A673 (cell line): ENCODE measurements around the gene NPEPL1. TPM values are rescaled to one million over a fixed set of nuclear protein-coding genes. Genes with fewer than 3 reads are reported as not detected.

ENCODE experiments used
- BruUV-seq: library from RNA; stranded (reverse); fragments of 400-500 nt; replicated peaks from 2 replicates; lab custom pipeline; 2021; lab: Mats Ljungman, UMichigan
- CTCF ChIA-PET: fragments of 300-600 bp; sonication (Branson Sonifier 250); formaldehyde crosslinking; loops from one replicate; lab custom pipeline; 2022; ENCODE audit warnings: antibody characterized with exemption; lab: Charles Lee
- POLR2A ChIA-PET: fragments of 300-600 bp; sonication (Branson Sonifier 250); formaldehyde crosslinking; loops from one replicate; lab custom pipeline; 2022; ENCODE audit warnings: antibody characterized with exemption; ENCODE audit not compliant: low non-redundant PET; lab: Charles Lee
- DNase-seq: peaks from one replicate; pipeline ENCODE4 v3.0.0-alpha.2; 2015; ENCODE audit warnings: low spot score
- H3K27ac ChIP-seq: fragments of 200-600 bp; sonication (generic); 2 replicates; pipeline ENCODE4 v1.5.1; 2016; ENCODE audit warnings: mixed run types, low read depth, mild to moderate bottlenecking, mixed read lengths, antibody characterized with exemption, low read length; ENCODE audit not compliant: poor library complexity, severe bottlenecking
- H3K27me3 ChIP-seq: fragments of 200-600 bp; sonication (generic); replicated peaks from 2 replicates; pipeline ENCODE4 v1.6.1; 2017; ENCODE audit warnings: mixed run types, low read depth, mild to moderate bottlenecking, mixed read lengths, antibody characterized with exemption, low read length; ENCODE audit not compliant: insufficient read depth, poor library complexity
- H3K36me3 ChIP-seq: fragments of 200-600 bp; sonication (generic); 2 replicates; pipeline ENCODE4 v1.6.1; 2016; ENCODE audit warnings: mixed run types, mild to moderate bottlenecking, mixed read lengths, antibody characterized with exemption, low read length; ENCODE audit not compliant: insufficient read depth, poor library complexity, severe bottlenecking
- H3K4me1 ChIP-seq: fragments of 200-600 bp; sonication (generic); 2 replicates; pipeline ENCODE4 v1.6.1; 2017; ENCODE audit warnings: mixed run types, mild to moderate bottlenecking, mixed read lengths, antibody characterized with exemption, low read length; ENCODE audit not compliant: insufficient read depth, poor library complexity, severe bottlenecking
- H3K4me3 ChIP-seq: fragments of 200-600 bp; sonication (generic); 2 replicates; pipeline ENCODE4 v1.5.1; 2016; ENCODE audit warnings: low read depth, mixed run types, mild to moderate bottlenecking, mixed read lengths, low read length; ENCODE audit not compliant: poor library complexity, severe bottlenecking
- H3K9me3 ChIP-seq: fragments of 200-600 bp; sonication (generic); 2 replicates; pipeline ENCODE4 v1.6.1; 2016; ENCODE audit warnings: mixed run types, low read depth, mild to moderate bottlenecking, mixed read lengths, antibody characterized with exemption, low read length; ENCODE audit not compliant: poor library complexity, severe bottlenecking
- EZH2 ChIP-seq: fragments of 200-600 bp; sonication (generic); IDR thresholded peaks from 2 replicates; pipeline ENCODE4 v1.6.1; 2017; ENCODE audit warnings: borderline replicate concordance, low read depth, mild to moderate bottlenecking, mixed read lengths, antibody characterized with exemption, low read length; ENCODE audit not compliant: poor library complexity, severe bottlenecking
- intact Hi-C: fragments of 100-400 bp; cut with micrococcal nuclease; formaldehyde crosslinking; loops from one replicate; pipeline ENCODE4 v1.10.0; 2022; ENCODE audit not compliant: unreplicated experiment
- total RNA-seq: library from RNA; stranded (reverse); gene quantifications from 2 replicates; pipeline ENCODE4 v1.2.3, GENCODE V29; 2021
- TF ChIP-seq, protein P1 (sequence below): fragments of 300-800, 200-600 bp; sonication (generic); conservative IDR thresholded peaks from 2 replicates; pipeline ENCODE4 v1.5.1; 2017; ENCODE audit warnings: low read depth, mild to moderate bottlenecking, antibody characterized with exemption, low read length, moderate library complexity, mixed read lengths

The NPEPL1 gene
- total RNA-seq, 1 experiment from 2014 or later: 15.8 TPM

DNA sequence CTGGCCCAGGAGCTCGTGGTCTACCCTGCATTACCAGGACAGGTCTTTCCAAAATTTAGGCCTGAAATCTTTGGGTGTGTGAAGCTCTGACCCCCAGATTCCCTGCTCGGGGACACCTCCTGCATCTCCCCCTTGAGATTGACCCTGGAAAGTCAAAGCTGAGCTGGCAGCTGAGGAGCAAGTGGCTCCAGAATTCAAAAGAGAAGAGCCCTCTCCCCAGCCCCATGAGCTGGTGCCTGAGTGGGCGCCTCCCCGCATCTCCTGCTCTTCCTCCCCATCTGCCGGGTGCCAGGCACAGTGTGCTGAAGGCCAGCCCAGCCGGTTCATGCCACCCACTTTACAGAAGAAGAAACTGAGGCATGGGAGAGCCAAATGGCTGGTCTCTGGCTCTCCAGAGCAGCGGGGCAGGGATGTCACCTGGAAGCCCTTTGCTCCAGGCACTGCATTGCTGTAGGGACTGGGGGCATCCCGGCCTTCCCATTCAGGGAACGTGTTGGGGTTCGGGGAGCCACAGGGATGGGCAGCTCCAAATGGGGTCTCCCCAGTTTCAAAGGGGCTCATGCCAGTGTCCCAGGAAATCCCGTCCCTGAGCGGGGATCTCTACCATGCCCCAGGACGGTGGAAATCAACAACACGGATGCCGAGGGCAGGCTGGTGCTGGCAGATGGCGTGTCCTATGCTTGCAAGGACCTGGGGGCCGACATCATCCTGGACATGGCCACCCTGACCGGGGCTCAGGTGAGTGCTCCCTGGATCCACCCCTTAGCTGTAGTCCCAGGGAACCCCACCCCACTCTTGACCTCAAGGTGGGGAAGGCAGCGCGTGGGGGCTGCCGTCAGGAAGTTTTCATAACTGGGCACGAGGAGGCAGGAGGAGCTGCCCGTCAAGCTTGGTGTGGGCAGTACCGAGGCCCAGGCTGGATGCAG lies 20.5 kb downstream of the NPEPL1 start:
- no peak for DNase-seq
- intact Hi-C loops: no loop called here
- CTCF ChIA-PET: no interaction called here

DNA sequence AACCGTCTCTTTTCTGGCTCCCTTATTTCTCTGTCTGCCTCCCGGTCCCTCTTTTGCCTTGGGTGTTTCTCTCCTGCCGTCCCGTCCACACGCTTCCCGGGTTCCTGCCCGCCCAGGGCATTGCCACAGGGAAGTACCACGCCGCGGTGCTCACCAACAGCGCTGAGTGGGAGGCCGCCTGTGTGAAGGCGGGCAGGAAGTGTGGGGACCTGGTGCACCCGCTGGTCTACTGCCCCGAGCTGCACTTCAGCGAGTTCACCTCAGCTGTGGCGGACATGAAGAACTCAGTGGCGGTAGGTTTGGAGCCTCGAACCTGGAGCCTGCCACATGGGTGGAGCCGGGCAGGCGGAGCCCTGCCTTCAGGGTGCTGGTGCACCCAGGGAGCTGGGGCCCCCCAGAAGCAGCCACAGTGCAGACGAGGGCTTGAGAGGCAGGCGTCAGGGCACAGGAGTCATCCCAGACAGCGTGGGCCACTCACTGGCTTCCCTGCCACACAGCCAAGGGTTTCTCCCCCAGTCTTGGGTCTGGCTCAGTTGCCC lies 21.3 kb downstream of the NPEPL1 start:
- ChIA-PET CTCF (no interaction called here), POLR2A (no interaction called here)
- no peaks in the 10 kb centered on the region for H3K36me3 ChIP-seq
- intact Hi-C loops: no loop called here
- no peaks in the 10 kb centered on the region for H3K27me3 ChIP-seq
- no peak overlapping the region for H3K27ac ChIP-seq
- H3K4me3 ChIP-seq: no peak overlapping the region
- no peaks in the 10 kb centered on the region for H3K4me1 ChIP-seq
- no TSS peak for BruUV-seq
- no peaks in the 10 kb centered on the region for H3K9me3 ChIP-seq
- TF ChIP-seq EZH2: no peak
- TF ChIP-seq, protein P1, sequence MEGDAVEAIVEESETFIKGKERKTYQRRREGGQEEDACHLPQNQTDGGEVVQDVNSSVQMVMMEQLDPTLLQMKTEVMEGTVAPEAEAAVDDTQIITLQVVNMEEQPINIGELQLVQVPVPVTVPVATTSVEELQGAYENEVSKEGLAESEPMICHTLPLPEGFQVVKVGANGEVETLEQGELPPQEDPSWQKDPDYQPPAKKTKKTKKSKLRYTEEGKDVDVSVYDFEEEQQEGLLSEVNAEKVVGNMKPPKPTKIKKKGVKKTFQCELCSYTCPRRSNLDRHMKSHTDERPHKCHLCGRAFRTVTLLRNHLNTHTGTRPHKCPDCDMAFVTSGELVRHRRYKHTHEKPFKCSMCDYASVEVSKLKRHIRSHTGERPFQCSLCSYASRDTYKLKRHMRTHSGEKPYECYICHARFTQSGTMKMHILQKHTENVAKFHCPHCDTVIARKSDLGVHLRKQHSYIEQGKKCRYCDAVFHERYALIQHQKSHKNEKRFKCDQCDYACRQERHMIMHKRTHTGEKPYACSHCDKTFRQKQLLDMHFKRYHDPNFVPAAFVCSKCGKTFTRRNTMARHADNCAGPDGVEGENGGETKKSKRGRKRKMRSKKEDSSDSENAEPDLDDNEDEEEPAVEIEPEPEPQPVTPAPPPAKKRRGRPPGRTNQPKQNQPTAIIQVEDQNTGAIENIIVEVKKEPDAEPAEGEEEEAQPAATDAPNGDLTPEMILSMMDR: no peak
- DNase-seq: no peak

More for the DNA sequence above, 20.5 kb downstream of the NPEPL1 start:
- Histone ChIP-seq H3K36me3 (no peaks in the 10 kb centered on the region), H3K9me3 (no peaks in the 10 kb centered on the region), H3K27ac (no peak overlapping the region), H3K27me3 (no peaks in the 10 kb centered on the region), H3K4me1 (no peaks in the 10 kb centered on the region), H3K4me3 (no peak overlapping the region)
- no TSS peak for BruUV-seq
- TF ChIP-seq, protein P1: no peak
- no peak for TF ChIP-seq EZH2
- POLR2A ChIA-PET: no interaction called here

DNA sequence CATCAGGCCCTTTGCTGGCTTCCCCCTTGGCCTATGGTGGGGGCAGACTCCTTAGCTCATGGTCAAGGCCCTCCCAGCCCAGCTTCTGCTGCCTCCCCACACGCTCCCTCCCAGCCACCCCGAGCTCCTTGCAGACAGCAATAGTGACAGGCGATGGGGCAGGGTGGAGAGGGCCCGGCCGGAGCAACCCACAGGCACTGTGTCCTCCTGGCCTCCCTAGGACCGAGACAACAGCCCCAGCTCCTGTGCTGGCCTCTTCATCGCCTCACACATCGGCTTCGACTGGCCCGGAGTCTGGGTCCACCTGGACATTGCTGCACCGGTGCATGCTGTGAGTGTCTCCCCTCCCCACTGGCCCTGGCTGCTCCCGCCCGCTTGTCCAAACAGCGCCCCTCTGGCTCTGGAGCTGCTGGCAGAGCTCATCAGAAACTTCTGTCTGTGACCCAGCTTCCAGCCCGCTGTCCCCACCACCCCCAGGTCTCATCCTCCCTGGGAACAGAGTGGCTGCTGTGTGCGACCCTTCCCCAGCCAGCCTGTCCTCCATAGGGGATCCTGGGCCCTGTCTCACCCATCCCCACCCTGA lies 21.8 kb downstream of the NPEPL1 start:
- H3K4me1 ChIP-seq: no peaks in the 10 kb centered on the region
- DNase-seq: no peak
- no peak for TF ChIP-seq EZH2
- TF ChIP-seq, protein P1: no peak

More for the DNA sequence above, 21.8 kb downstream of the NPEPL1 start:
- Histone ChIP-seq H3K36me3 (no peaks in the 10 kb centered on the region), H3K27me3 (no peaks in the 10 kb centered on the region), H3K9me3 (no peaks in the 10 kb centered on the region), H3K27ac (no peak overlapping the region), H3K4me3 (no peak overlapping the region)
- CTCF ChIA-PET: no interaction called here
- POLR2A ChIA-PET: no interaction called here
- BruUV-seq: no TSS peak
- intact Hi-C loops: no loop called here
